ENCODE results near the gene SUPT6H.

Gene SUPT6H

GRCh38 chr17:28750178-28751047, 88.4 kb downstream of the SUPT6H start:
- peak; percentile 62 to 81 for DNase-seq (ENCODE audit: low read depth in 2 of 2)

DNA sequence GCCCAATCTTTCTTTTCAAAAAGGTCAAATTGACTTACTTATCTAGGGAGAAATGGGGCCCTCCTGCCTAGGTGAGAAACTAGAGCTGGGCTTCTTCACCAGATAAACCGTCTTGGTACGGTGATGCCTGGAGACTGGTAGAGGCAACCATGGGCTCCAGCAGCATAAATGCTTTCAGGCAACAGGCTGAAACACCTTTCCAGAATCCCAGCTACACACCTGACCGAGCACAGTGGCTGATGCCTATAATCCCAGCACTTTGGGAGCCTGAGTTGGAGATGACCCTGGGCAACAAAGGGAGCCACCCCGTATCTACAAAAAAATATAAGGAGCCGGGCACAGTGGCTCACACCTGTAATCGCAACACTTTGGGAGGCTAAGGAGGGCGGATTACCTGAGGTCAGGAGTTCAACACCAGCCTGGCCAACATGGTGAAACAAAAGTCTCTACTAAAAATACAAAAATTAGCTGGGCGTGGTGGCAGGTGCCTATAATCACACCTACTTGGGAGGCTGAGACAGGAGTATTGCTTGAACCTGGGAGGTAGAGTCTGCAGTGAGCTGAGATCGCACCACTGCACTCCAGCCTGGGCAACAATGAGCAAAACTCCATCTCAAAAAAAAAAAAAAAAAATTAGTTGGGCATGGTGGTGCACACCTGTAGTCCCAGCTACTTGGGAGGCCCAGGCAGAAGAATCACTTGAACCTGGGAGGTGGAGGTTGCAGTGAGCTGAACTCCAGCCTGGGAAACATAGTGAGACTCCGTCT, 89.8 kb downstream of the SUPT6H start:
- no peak for DNase-seq (ENCODE audit: low read depth in 2 of 2)
